IMR-90 (cell line): Measurements from ENCODE around the gene PM20D1.

Source experiments
- BHLHE40 ChIP-seq: fragments of 150-350 bp; IDR thresholded peaks from 2 replicates; pipeline ENCODE4 v1.6.1; 2016; ENCODE audit warnings: mild to moderate bottlenecking, low read depth, low read length
- CEBPB ChIP-seq: IDR thresholded peaks from 2 replicates; pipeline ENCODE4 v1.6.1; 2012; ENCODE audit warnings: low read depth, low read length, improper control_type of control experiment
- MAFK ChIP-seq: IDR thresholded peaks from 2 replicates; pipeline ENCODE4 v1.6.1; 2012; ENCODE audit warnings: low read depth, low read length, improper control_type of control experiment
- MAZ ChIP-seq: IDR thresholded peaks from 2 replicates; pipeline ENCODE4 v1.6.1; 2012; ENCODE audit warnings: low read depth, mild to moderate bottlenecking, low read length, improper control_type of control experiment, moderate library complexity, borderline replicate concordance
- MXI1 ChIP-seq: IDR thresholded peaks from 2 replicates; pipeline ENCODE4 v1.6.1; 2012; ENCODE audit warnings: low read depth, mild to moderate bottlenecking, low read length, moderate library complexity, borderline replicate concordance
- NFE2L2 ChIP-seq: fragments of 150-350 bp; IDR thresholded peaks from 2 replicates; pipeline ENCODE4 v1.6.1; 2016; ENCODE audit warnings: low read depth, mild to moderate bottlenecking, low read length
- POLR2A ChIP-seq: IDR thresholded peaks from 2 replicates; pipeline ENCODE4 v1.6.1; 2012; ENCODE audit warnings: mild to moderate bottlenecking, low read depth, low read length
- RAD21 ChIP-seq: IDR thresholded peaks from 2 replicates; pipeline ENCODE4 v1.6.1; 2012; ENCODE audit warnings: low read length, improper control_type of control experiment
- RCOR1 ChIP-seq: IDR thresholded peaks from 2 replicates; pipeline ENCODE4 v1.6.1; 2012; ENCODE audit warnings: mild to moderate bottlenecking, low read length, improper control_type of control experiment; ENCODE audit not compliant: insufficient replicate concordance
- RFX5 ChIP-seq: IDR thresholded peaks from 2 replicates; pipeline ENCODE4 v1.8.0; 2012; ENCODE audit warnings: low read depth, mild to moderate bottlenecking, low read length, moderate library complexity
- SMC3 ChIP-seq: fragments of 150-350 bp; IDR thresholded peaks from 2 replicates; pipeline ENCODE4 v1.6.1; 2016; ENCODE audit warnings: low read depth, mild to moderate bottlenecking, antibody characterized with exemption, low read length, moderate library complexity
- TF ChIP-seq, protein P1 (sequence below): conservative IDR thresholded peaks from 2 replicates; pipeline ENCODE4 v1.5.1; 2012; ENCODE audit warnings: mild to moderate bottlenecking, low read depth, low read length, improper control_type of control experiment
- TF ChIP-seq, protein P2 (sequence below): fragments of 150-350 bp; IDR thresholded peaks from 2 replicates; pipeline ENCODE4 v1.6.1; 2017; ENCODE audit warnings: mild to moderate bottlenecking, antibody characterized with exemption, low read length, low read depth

- TF ChIP-seq SMC3 (no peak), POLR2A (no peak), MAZ (no peak), NFE2L2 (no peak), MAFK (no peak), RFX5 (no peak), RCOR1 (no peak), BHLHE40 (no peak), RAD21 (no peak), MXI1 (no peak), CEBPB (no peak)
- TF ChIP-seq, protein P1, sequence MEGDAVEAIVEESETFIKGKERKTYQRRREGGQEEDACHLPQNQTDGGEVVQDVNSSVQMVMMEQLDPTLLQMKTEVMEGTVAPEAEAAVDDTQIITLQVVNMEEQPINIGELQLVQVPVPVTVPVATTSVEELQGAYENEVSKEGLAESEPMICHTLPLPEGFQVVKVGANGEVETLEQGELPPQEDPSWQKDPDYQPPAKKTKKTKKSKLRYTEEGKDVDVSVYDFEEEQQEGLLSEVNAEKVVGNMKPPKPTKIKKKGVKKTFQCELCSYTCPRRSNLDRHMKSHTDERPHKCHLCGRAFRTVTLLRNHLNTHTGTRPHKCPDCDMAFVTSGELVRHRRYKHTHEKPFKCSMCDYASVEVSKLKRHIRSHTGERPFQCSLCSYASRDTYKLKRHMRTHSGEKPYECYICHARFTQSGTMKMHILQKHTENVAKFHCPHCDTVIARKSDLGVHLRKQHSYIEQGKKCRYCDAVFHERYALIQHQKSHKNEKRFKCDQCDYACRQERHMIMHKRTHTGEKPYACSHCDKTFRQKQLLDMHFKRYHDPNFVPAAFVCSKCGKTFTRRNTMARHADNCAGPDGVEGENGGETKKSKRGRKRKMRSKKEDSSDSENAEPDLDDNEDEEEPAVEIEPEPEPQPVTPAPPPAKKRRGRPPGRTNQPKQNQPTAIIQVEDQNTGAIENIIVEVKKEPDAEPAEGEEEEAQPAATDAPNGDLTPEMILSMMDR: no peak
- TF ChIP-seq, protein P2, sequence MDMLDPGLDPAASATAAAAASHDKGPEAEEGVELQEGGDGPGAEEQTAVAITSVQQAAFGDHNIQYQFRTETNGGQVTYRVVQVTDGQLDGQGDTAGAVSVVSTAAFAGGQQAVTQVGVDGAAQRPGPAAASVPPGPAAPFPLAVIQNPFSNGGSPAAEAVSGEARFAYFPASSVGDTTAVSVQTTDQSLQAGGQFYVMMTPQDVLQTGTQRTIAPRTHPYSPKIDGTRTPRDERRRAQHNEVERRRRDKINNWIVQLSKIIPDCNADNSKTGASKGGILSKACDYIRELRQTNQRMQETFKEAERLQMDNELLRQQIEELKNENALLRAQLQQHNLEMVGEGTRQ: no peak
Observed at GRCh38 chr1:205880923-205881322, 31.0 kb upstream of the PM20D1 start.
